K562 (cell line): ENCODE measurements around the gene ZNF689. TPM values are rescaled to one million over a fixed set of nuclear protein-coding genes. Genes with fewer than 3 reads are reported as not detected.
A peak's percentile ranks its signal among the peaks of the same experiment; 100 is the strongest.

ENCODE experiments used
- CREB1 ChIP-seq, 2 experiments: sonication (generic) in 1 of 2; formaldehyde crosslinking in 1 of 2; IDR thresholded peaks; 2 replicates each; pipeline versions ENCODE4 v1.6.1 to v1.8.0; 2012 to 2022; ENCODE audit warnings: inconsistent platforms in 1 of 2, mild to moderate bottlenecking in 1 of 2, missing genetic modification reagents in 1 of 2, moderate library complexity in 1 of 2
- DPF2 ChIP-seq: fragments of 450-650 bp; IDR thresholded peaks from 2 replicates; pipeline ENCODE4 v1.6.1; 2016
- ETV1 ChIP-seq: fragments of 450-650 bp; conservative IDR thresholded peaks from 2 replicates; pipeline ENCODE4 v1.6.1; 2016; ENCODE audit warnings: missing genetic modification characterization, control low read depth, low read depth, missing compliant biosample characterization
- FOXJ3 ChIP-seq: sonication (generic); formaldehyde crosslinking; IDR thresholded peaks from 2 replicates; pipeline ENCODE4 v1.4.0; 2020; ENCODE audit warnings: mild to moderate bottlenecking, missing genetic modification reagents
- HIVEP1 ChIP-seq: fragments of 250-450 bp; sonication (Bioruptor Pico); IDR thresholded peaks from 2 replicates; pipeline ENCODE4 v1.4.0; 2020; ENCODE audit warnings: mild to moderate bottlenecking
- HNRNPK ChIP-seq: fragments of 200-400 bp; formaldehyde crosslinking; IDR thresholded peaks from one replicate; pipeline ENCODE4 v1.6.1; 2018; ENCODE audit warnings: mild to moderate bottlenecking, low read depth, low read length; ENCODE audit not compliant: poor library complexity, severe bottlenecking
- IFI16 ChIP-seq: fragments of 250-450 bp; sonication (Bioruptor Pico); IDR thresholded peaks from 2 replicates; pipeline ENCODE4 v2.1.2; 2022; ENCODE audit warnings: mild to moderate bottlenecking, inconsistent platforms
- MBD1 ChIP-seq: fragments of 250-450 bp; sonication (Bioruptor Pico); IDR thresholded peaks from 2 replicates; pipeline ENCODE4 v1.8.0; 2022; ENCODE audit warnings: inconsistent platforms
- MLLT1 ChIP-seq, 2 experiments: fragments of 450-650 bp; IDR thresholded peaks; 2 replicates each; pipeline ENCODE4 v1.6.1; 2016
- NELFE ChIP-seq: IDR thresholded peaks from 2 replicates; pipeline ENCODE4 v1.6.1; 2011; ENCODE audit warnings: mild to moderate bottlenecking; ENCODE audit not compliant: insufficient read depth, insufficient read length
- PHB2 ChIP-seq: fragments of 450-650 bp; IDR thresholded peaks from 2 replicates; pipeline ENCODE4 v1.6.1; 2017; ENCODE audit warnings: low read depth
- RBM25 ChIP-seq: fragments of 200-400 bp; formaldehyde crosslinking; IDR thresholded peaks from 2 replicates; pipeline ENCODE4 v1.6.1; 2018; ENCODE audit warnings: low read length, low read depth, moderate library complexity; ENCODE audit not compliant: severe bottlenecking
- SAFB ChIP-seq: fragments of 200-400 bp; formaldehyde crosslinking; IDR thresholded peaks from 2 replicates; pipeline ENCODE4 v1.6.1; 2017; ENCODE audit warnings: low read depth, low read length, borderline replicate concordance
- SNAPC5 ChIP-seq: fragments of 250-450 bp; sonication (Bioruptor Pico); IDR thresholded peaks from 2 replicates; pipeline ENCODE4 v1.8.0; 2021; ENCODE audit warnings: moderate library complexity, mild to moderate bottlenecking, inconsistent platforms
- TCF3 ChIP-seq: sonication (generic); formaldehyde crosslinking; IDR thresholded peaks from 2 replicates; pipeline ENCODE4 v1.4.0; 2020; ENCODE audit warnings: mild to moderate bottlenecking, missing genetic modification reagents
- ZNF146 ChIP-seq: IDR thresholded peaks from one replicate; pipeline ENCODE4 v1.6.1; 2018; ENCODE audit warnings: missing compliant biosample characterization; ENCODE audit not compliant: unreplicated experiment
- ZNF551 ChIP-seq: fragments of 250-450 bp; sonication (Bioruptor Pico); IDR thresholded peaks from 2 replicates; pipeline ENCODE4 v1.5.0; 2021; ENCODE audit warnings: mild to moderate bottlenecking, moderate library complexity
- polyA plus RNA-seq, 8 experiments: library from polyadenylated mRNA; depleted of rRNA in 4 of 8; stranded (reverse) in 5 of 8; unstranded in 3 of 8; fragments of >200 nt; fragmentation: Nextera tagmentation in 2 of 8; fragmentation: Illumina TruSeq in 1 of 8; extraction: Ambion mirVana in 2 of 8; extraction: Trizol in 1 of 8; gene quantifications; 2 replicates each; pipeline versions ENCODE4 v1.2.1 to v1.2.3, GENCODE V29; 2011 to 2014; ENCODE audit warnings: inconsistent platforms in 1 of 8, missing spikeins in 1 of 8
- total RNA-seq, 7 experiments: library from RNA; depleted of rRNA in 6 of 7; stranded (reverse); fragments of >200 nt in 6 of 7; fragmentation: Illumina TruSeq in 2 of 7; extraction: Trizol in 2 of 7; gene quantifications; 2 replicates each; pipeline versions ENCODE4 v1.2.1 to v1.2.3, GENCODE V29; 2011 to 2021; ENCODE audit warnings: low replicate concordance in 1 of 7
- TF ChIP-seq, protein P1 (sequence below): IDR thresholded peaks from 3 replicates; pipeline ENCODE4 v1.6.1; 2011; ENCODE audit warnings: borderline replicate concordance, mild to moderate bottlenecking, moderate library complexity; ENCODE audit not compliant: insufficient read length; ENCODE audit errors: extremely low read depth

Gene ZNF689
- total and polyA plus RNA-seq, 9 of the 15 experiments (the other 6 are each of a cell fraction or from before 2014, with no cell fraction given) = 5.4 to 15.4 (median 10.8) TPM

DNA sequence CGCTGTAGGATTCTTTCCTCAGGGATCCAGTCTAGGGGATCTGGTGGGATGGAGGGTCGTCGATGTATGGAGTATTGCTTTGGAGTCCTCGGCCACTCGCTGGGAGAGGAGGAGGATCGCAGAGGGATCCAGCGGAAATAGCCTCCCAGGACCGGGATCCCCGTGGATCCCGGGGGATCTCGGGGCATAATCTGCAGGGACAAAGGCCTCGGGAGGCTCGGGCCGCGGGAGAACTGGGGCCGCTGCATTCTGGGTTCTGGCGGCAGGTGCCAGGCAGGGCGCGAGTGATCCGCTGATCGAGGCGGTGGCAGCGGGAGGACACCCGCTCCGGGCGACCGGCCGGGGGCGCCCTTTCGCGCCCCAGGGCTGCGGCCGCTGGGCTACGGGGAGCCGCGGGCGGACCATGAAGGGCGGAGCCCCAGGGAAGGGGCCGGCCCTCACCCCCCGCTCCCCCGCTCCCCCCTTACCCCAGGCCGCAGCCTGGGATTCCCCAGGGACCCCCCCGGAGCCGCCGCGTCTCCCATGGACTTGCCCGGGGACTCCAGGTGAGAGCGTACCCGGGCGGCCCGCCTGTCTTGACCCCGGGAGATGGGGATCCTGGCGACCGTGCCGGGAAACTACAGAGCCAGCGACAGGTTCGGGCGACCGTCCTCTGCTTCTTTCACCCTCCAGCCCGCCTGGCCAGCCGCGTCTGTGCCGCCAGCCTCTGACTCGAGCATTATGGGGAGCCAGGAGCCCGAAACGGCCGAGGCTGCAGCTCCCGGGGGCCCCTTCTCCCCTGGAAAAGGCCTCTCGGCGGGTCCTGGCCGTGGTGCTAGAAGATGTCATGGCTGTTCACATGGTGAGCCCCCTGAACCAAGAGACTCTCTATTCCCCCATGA is 41.2 kb upstream of the ZNF689 start (continued):
- TF ChIP-seq, protein P1, sequence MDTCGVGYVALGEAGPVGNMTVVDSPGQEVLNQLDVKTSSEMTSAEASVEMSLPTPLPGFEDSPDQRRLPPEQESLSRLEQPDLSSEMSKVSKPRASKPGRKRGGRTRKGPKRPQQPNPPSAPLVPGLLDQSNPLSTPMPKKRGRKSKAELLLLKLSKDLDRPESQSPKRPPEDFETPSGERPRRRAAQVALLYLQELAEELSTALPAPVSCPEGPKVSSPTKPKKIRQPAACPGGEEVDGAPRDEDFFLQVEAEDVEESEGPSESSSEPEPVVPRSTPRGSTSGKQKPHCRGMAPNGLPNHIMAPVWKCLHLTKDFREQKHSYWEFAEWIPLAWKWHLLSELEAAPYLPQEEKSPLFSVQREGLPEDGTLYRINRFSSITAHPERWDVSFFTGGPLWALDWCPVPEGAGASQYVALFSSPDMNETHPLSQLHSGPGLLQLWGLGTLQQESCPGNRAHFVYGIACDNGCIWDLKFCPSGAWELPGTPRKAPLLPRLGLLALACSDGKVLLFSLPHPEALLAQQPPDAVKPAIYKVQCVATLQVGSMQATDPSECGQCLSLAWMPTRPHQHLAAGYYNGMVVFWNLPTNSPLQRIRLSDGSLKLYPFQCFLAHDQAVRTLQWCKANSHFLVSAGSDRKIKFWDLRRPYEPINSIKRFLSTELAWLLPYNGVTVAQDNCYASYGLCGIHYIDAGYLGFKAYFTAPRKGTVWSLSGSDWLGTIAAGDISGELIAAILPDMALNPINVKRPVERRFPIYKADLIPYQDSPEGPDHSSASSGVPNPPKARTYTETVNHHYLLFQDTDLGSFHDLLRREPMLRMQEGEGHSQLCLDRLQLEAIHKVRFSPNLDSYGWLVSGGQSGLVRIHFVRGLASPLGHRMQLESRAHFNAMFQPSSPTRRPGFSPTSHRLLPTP = no peak
- TF ChIP-seq MBD1 (CRISPR knock-in tag) = no peak
- TF ChIP-seq CREB1 (IDR thresholded peaks at IDR 0.05) = no peak
- TF ChIP-seq CREB1 (CRISPR knock-in tag; IDR thresholded peaks at IDR 0.05) = no peak; the same call in 1 of the 2 replicates
- TF ChIP-seq PHB2 = 0 out of 2 replicates have a peak, but pooled peaks have one; percentile 28
- no peak for TF ChIP-seq SNAPC5 (CRISPR knock-in tag)
- no peak for TF ChIP-seq FOXJ3 (CRISPR knock-in tag)
- no peak for TF ChIP-seq ZNF551 (CRISPR knock-in tag)
- peak; percentile 79 for TF ChIP-seq HNRNPK
- peak in 1 of 2 experiments; percentile 68; a peak in 2 of 4 replicates for TF ChIP-seq MLLT1 (IDR thresholded peaks at IDR 0.05)
- no peak for TF ChIP-seq IFI16
- no peak for TF ChIP-seq HIVEP1 (CRISPR knock-in tag)
- TF ChIP-seq NELFE = no peak
- TF ChIP-seq ZNF146 = no peak
- TF ChIP-seq ETV1 (tag) = no peak
- no peak for TF ChIP-seq TCF3
- no peak for TF ChIP-seq SAFB
- TF ChIP-seq RBM25 = peak; percentile 30
- TF ChIP-seq DPF2 = 0 out of 2 replicates have a peak, but pooled peaks have one; percentile 30
